Eye (tissue), 1 donor: Measurements from ENCODE around the gene FN1.
"Not testable (repeated sequence)": the region's sequence is repeated elsewhere in the genome, so short reads cannot be mapped to it uniquely, and the experiment has no call there.

Experiments used
- DNase-seq: peaks from one replicate; pipeline ENCODE4 v3.0.0-alpha.2; 2015

Gene FN1

DNA sequence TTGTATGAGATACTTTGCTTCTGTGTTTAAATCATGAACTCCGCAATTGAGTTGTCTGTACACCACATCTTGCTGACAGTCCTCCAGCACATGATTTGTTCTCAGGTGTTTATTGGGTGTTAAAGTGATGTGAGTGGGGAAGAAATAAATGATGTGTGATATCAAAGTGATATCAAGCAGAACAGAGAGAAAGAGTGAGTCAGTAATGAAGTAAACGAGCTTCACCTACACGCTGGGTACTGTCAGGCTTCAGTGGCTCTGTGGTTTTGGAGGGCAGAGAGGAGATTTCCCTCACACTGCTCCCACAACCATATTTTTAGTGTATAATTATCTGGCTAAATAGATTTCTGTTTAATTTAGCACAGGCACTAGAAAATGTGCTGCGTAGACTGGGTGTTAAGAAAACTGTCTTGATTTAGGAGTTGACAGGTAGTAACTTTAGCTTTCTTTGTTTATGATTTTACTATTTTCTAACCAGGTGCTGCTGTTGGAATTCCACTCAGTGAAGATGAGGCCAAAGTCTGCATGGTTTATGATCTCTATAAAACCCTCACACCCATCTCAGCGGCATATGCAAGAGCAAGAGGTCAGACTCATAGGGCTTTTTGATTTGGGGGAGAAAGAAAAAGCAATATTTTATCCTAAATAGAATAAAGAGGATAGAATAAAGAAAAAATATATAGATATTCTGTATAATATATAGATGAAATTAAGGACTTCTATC, 102.8 kb downstream of the FN1 start:
- DNase-seq: no peak

DNA sequence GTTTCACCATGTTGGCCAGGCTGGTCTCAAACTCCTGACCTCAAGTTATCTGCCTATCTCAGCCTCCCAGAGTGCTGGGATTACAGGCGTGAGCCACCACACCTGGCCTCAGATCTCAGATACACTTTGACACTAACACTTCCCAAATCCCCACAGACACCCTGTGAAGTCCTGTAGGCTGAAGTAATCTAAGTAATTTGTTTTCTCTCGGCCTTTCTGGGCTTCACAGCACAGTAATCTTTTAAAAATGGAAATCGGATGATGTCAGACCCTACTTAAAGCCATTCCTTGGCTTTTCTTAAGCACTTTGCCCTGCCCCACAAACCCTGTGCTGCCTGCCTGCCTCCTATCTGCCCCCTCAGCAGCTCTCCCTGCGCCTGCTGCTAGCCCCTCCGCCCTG, 107.8 kb downstream of the FN1 start:
- no peak for DNase-seq

DNA sequence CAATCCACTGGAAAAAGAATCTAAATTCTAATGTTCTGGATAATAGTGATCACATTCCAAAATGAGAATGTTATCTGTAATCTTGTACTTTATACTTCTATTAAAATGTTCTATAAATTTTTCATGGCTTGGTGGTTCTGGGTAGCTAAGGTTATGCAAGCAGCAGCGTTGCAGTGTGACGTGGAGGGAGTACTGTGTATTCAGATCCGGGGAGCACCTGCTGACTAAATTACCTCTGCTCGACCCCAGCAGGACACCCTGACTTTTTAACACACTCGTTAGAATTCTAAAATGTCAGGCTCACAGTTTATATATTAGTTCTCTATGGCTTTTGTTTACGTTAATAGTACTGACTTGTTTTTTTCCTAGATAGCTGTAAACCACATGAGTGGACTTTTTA, 111.1 kb downstream of the FN1 start:
- DNase-seq: no peak

DNA sequence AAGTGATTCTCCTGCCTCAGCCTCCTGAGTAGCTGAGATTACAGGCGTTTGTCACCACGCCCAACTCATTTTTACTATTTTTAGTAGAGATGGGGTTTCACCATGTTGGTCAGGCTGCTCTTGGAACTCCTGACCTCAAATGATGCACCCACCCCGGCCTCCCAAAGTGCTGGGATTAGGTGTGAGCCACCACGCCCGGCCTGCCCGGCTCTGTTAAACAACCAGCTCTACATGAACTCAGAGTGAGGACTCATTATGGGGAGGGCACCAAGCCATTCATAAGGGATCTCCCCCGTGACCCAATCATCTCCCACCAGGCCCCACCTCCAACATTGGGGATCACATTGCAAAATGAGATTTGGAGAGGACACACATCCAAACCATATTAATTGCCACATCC, 115.2 kb downstream of the FN1 start:
- no peak for DNase-seq

DNA sequence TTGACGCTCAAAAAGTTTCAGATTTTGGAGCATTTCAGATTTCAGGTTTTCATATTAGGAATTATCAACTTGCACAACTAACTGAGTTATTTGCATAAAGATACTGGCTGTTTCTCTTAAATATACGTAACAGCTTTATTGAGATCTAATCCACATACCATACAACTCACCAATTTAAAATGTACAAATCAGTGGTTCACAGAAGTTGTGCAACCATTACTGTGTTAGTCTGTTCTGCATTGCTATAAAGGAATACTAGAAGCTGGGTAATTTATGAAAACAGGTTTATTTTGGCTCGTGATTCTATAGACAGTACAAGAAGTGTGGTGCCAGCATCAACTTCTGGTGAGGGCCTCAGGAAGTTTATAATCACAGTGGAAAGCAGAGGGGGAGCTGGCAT, 115.8 kb downstream of the FN1 start:
- no peak for DNase-seq

DNA sequence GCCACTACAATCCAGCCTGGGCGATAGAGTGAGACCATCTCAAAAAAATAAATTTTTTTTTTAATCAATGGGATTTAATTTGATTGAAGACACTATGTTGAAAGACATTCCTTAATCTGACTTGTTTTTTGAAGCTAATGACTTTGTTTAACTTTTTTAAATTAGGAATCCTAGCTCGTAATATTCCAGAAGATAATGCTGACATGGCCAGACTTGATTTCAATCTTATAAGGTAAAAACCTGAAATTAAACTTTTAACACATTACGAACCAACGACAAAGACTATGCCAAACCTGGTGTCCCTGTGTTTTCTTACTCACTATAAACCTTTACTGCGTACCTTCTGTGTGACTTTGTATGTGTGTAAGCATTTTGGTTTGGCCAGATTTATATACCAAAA, 116.4 kb downstream of the FN1 start:
- no peak for DNase-seq

DNA sequence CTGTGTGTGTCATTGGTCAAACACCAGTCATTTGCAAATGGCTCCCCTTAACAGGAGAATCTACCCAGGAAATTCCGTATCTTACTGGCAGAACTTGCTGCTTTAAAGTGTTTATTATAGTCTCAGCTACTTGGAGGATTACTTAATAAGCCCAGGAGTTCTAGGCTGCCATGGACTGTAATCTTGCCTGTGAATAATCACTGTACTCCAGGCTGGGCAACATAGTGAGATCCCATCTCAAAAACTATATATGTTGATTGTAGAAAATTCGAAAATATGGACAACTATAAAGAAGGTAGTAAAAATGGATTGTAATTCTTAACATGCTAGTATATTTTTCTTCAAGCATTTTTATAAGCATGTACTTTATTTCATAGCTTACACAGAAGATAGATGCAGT, 119.5 kb downstream of the FN1 start:
- DNase-seq: no peak

DNA sequence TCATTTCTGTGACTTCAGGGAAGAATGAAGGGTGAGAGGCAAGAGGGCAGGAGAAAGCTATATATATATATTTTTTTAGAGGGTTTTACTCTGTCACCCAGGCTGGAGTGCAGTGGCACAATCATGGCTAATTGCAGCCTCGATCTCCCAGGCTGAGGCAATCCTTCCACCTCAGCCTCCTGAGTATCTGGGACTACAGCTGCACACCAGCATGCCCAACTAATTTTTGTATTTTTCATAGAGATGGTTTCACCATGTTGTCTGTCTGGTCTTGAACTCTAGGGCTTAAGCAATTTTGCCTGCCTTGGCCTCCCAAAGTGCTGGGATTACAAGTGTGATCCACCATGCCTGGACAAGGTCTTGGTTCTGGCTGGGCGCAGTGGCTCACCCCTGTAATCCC, 120.6 kb downstream of the FN1 start:
- DNase-seq: no peak

DNA sequence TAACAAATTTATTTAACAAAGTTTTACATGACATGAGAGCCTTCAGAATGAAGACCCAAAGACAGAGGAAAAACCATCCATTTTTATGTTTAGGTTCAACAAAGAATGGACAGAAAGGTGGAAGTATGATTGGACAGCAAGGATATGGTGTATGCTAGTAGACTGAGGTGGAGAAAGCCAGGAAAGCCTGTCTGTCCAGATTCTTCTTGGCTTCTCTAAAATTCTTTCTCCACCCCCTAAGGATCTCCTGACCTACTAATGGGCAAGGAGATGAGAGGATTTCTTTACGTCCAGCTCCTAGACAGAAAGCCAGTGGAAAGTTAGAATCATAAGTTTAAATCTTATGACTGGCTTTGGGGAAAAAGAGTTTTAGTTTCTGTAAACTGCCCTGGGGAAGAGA, 121.0 kb downstream of the FN1 start:
- no peak for DNase-seq

DNA sequence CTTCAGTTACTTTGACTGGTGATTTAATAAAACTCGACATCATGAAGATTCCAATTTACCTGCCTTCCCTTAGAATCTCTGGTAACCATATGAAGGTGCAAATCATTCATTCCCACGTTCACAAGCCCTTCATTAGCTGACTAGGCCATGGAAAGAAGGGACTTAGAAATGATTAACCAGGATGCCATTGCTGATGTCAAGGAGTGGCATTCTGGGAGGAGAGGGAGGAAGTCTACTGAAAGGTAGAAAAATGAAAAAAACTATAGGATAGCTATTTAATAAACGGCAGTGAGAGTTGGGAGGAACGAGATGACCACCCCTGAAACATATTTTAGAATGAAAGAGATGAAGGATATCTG, 122.6 kb downstream of the FN1 start:
- no peak for DNase-seq

DNA sequence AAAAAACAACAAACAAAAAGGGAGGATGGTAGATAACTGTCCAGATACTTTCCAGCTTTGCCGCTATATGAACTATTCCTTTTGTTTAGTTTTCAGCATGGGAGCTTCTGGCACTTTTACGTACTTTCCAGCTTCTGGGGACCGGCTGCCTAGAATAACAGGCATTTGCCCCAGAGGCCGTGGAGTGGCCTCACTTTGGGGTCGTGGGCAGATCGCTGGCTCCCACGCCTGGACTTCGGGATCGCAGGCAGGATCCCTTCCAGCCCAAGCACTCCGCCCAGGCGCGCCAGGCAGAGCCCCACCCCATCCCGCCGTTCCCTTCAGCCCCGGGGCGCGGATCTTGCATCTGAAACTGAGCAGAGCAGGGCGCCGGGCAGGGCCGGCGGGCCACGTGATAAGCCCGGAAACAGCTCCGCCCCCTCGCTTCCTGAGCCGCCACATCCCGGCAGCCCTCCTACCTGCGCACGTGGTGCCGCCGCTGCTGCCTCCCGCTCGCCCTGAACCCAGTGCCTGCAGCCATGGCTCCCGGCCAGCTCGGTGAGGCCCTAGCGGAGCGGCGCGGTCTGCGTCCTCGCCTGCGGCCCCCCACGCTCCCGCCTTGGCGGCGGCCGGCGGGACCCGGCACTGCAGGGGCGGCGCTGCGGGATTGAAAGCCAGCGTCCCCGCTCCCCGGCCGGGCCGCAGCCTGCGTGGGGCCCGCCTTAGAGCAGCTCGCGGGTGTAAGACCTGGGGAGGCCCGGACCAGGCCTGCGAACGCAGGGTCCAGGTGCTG, 124.1 kb downstream of the FN1 start, which contains the start of gene ATIC:
ATIC (plus strand) TSS at position 435 of the 772 bp plus-strand sequence; CDS start at position 519, 84 bp downstream.
- peak; percentile 95 for DNase-seq

DNA sequence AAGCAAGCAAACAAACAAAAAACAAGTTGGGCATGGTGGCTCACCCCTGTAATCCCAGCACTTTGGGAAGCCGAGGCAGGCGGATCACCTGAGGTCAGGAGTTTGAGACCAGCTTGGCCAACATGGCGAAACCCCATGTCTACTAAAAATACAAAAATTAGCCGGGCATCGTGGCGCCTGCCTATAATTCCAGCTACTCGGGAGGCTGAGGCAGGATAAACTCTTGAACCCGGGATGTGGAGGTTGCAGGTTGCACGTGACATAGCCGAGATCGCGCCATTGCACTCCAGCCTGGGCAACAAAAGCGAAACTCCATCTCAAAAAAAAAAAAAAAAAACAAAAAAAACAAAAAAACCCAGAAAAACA, 124.6 kb downstream of the FN1 start:
- not testable (repeated sequence) for DNase-seq
